HUDEP-2 (cell line): ENCODE results near the gene GPR68.
A peak's percentile ranks its signal among the peaks of the same experiment; 100 is the strongest.
"Not testable (repeated sequence)": the region's sequence is repeated elsewhere in the genome, so short reads cannot be mapped to it uniquely, and the experiment has no call there.

Experiments used
- DNase-seq, 76 experiments: peaks; one replicate each; lab custom pipeline; 2025; ENCODE audit not compliant: unreplicated experiment in 76 of 76; lab: John Stamatoyannopoulos, UW

GPR68 gene

DNA sequence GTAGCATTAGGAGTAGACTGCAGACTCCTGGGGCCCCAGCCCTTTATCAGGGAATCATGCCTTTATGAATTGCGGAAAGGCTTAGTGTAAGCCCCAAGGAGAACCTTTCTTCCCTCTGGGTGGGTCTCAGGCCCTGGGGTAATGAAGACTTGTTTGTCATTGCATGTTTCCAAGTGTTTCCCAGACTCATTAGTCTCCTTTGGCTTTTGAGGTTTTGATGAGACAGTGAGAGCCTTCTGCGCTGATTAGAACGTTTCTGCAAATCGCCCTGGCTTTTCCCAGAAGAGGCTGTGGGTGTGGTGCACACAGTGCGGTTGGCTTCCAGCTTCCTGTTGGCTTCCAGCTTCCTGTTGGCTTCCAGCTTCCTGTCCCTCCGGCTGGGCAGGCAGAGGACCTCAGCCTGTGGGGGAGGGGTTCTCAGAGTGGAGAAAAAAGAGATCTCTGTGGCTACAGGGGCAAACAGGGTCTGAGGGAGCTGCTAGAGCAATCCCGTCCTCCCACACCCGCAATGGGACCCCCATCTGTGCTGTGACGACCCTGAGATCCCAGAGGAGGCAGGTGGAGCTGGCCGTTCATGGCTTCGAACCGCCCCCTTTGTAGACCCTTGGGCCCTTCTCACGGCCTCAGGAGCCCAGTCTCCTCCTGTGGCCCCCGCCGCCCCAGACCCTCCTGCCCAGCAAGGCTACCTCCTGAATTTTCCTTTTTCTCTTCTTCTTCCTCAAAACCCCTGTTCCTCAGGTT is 42.1 kb downstream of the GPR68 start:
- DNase-seq: peak in 65 of 76 experiments; percentile 12 to 81 (median 45)

DNA sequence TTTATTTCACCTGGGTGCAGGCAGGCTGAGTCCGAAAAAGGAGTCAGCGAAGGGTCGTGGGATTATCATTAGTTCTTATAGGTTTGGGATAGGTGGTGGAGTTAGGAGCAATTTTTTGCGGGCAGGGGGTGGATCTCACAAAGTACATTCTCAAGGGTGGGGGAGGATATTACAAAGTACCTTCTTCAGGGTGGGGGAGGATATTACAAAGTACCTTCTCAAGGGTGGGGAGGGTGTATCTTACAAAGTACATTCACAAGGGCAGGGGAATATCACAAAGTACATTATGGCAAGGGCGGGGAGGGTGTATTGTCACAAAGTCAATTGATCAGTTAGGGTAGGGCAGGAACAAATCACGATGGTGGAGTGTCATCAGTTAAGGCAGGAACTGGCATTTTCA is 43.7 kb downstream of the GPR68 start:
- not testable (repeated sequence) for DNase-seq

DNA sequence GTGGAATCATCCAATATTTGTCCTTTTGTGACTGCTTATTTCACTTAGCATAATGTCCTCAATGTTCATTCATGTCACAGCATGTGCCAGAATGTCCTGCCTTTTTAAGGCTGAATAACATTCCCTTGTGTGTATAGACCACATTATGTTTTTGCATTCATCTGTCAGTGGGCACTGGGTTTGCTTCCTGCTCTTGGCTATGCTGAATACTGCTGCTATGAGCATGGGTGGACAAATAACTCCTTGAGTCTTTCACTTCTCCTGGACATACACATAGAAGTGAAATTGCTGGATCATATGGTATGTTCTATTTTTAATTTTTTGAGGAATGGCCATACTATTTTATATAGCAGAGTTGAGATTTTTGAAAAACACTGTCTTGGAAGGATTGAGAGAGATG is 46.9 kb downstream of the GPR68 start:
- no peak for DNase-seq

DNA sequence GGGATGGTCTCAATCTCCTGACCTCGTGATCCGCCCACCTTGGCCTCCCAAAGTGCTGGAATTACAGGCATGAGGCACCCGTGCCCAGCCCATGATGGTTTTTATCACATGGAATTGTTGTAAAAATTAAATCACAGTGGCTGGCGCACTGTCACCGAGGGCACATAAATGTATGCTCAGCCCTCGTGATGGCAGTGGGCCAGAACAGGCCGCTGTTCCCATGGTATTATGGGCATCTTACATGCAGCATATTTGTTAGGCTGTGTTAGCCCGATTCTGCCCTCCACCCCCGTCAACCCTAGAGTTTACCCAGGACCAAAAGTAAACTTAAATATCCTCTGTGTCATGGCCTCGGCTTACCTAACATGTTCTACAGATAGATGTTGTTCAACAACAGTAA is 48.6 kb downstream of the GPR68 start:
- no peak for DNase-seq

DNA sequence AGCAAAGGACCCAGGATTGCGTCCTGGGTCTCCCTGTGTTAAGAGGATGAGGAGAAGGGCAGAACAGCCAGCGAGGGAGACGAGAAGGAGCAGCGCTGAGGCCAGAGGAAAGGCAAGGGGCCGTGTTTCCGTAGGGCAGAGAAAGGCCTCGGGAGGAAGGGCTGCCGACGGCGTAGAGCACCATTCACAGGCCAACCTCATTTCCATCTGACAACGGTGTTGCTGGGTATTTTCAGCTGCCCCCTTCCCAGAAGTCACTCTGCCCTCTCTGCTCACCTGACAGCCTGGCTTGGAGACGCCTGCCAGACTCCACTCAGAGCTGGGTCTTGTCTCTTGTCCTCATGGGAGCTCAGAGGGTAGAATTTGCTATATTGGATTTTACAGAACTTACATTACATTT is 51.4 kb downstream of the GPR68 start:
- no peak for DNase-seq

DNA sequence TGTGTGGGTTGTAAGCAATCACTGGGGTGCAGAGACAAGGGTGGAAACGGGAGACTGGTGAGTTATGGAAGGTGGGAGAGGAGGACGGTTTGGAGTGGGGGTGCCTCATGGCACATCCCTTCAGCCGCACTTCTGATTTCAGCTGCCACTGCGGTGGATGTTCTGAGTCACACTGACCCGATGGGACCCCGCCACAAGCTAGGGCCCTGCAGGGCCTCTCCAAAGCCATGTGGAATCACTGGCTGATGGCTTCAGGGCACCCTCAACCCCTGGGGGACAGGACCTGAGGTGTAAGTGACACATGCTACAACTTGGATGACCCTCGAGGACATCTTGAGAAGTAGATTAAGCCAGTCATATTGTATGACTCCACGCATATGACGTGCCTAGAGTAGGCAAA is 53.7 kb downstream of the GPR68 start:
- no peak for DNase-seq

DNA sequence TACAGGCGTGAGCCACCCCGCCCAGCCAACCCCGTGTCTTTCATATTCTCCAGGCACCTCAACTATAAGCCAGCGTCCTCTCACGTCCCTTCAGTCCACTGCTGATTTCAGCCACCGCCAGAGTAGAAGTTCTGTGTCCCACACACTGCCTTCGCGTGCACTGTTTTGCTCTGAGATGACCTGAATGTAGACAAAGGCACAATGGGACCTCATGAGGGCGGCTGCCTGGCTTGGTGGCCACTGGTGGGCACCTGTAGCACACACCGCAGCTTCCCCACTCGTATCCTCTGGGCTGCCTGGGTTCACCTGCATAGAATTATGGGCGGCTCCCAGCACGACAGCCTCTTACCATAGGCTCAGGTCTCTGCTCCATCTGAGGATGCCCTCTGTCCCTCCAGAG is 57.2 kb downstream of the GPR68 start:
- no peak for DNase-seq

DNA sequence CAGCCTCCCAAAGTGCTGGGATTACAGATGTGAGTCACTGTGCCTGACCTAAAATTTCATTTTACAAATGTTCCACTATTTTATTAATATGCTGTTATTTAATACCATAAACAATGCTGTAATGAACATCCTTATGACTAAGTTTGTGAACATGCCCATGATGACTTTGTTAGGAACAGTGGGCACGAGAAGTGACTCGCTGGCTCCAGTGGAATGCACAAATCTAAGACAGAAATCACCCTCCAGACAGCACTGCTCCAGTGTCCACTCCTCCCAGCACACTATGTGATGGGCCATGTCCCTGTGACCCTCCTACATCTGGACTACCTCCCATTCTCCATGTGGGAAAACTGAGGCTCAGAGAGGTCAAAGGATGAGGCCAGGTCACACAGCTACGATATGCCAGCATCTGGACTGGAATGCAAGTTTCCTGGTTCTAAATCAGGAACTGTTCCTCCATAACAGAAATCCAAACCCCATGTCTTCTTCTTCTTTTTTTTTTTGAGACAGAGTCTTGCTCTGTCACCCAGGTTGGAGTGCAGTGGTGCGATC is 57.9 kb downstream of the GPR68 start:
- no peak for DNase-seq

DNA sequence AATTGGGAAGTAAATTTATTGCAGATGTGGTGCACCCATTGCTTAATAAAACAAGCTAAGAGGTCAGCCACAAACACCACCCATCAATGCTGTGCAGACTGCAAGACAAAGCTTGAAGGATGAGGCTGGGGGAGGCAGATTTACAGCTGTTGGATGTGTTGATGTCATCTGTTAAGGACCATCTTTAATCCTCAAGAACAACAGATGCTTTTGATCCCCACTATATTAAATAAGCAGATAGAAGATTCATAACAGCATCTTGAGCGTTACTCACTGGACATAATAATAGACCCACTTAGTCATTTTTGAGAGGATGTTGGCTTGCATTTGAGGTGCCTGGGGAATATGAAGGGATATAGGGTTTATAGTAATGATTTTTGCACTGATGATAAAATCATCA is 58.8 kb downstream of the GPR68 start:
- no peak for DNase-seq

DNA sequence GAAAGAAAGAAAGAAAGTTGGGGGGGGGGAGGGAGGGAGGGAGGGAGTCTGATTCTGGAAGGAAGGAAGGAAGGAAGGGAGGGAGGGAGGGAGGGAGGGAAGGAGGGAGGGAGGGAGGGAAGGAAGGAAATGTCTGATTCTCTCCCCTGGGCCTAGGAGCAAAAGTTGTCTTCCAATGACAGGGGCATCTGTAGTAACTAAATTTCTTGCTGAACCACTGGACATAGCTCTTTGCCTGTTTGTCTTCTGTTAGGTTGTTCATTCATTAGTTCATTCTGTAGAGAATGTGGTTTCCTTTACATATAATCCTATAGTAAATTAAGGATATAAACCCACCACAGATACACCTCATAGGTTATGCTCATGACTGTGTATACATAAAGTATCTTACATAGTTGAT is 59.9 kb downstream of the GPR68 start:
- no peak for DNase-seq

DNA sequence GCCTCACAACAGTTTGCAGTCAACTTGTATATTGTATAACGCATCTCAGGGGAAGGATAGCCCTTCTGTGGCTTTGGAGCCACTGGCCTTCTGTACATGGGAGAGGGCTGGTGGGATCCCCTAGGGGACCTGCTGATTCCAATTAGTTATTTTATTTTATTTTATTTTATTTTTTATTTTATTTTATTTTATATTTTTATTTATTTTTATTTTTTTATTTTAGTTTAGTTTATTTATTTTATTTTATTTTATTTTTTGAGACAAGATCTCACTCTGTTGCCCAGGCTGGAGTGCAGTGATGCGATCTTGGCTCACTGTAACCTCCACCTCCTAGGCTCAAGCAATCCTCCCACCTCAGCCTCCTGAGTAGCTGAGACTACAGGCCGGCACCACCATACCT is 61.8 kb downstream of the GPR68 start:
- not testable (repeated sequence) for DNase-seq
